K562 (cell line): Measurements from ENCODE around the gene CAPZA1. TPM values are rescaled to one million over a fixed set of nuclear protein-coding genes. Genes with fewer than 3 reads are reported as not detected.

Source experiments
- ARID4B ChIP-seq: sonication (generic); formaldehyde crosslinking; IDR thresholded peaks from 2 replicates; pipeline ENCODE4 v1.8.0; 2022; ENCODE audit warnings: mild to moderate bottlenecking, missing genetic modification reagents
- ATF3 ChIP-seq, 2 experiments: fragments of 450-650 bp in 1 of 2; sonication (generic) in 1 of 2; formaldehyde crosslinking in 1 of 2; IDR thresholded peaks in 1 of 2; conservative IDR thresholded peaks in 1 of 2; 2 replicates each; pipeline versions ENCODE4 v1.6.1 to v1.8.1; 2016 to 2023; ENCODE audit warnings: mild to moderate bottlenecking in 2 of 2, moderate library complexity in 2 of 2, inconsistent platforms in 1 of 2, missing genetic modification reagents in 1 of 2
- CHD1 ChIP-seq: fragments of 200-600 bp; sonication (generic); IDR thresholded peaks from one replicate; pipeline ENCODE4 v1.6.1; 2012; ENCODE audit warnings: mild to moderate bottlenecking, moderate library complexity, low read length, inconsistent platforms
- CSDE1 ChIP-seq, 2 experiments: fragments of 450-650 bp; IDR thresholded peaks; 2 replicates each; pipeline ENCODE4 v1.6.1; 2016; ENCODE audit warnings: mild to moderate bottlenecking in 1 of 2
- EP400 ChIP-seq: fragments of 450-650 bp; IDR thresholded peaks from 2 replicates; pipeline ENCODE4 v1.6.1; 2017; ENCODE audit warnings: antibody characterized with exemption, mild to moderate bottlenecking, moderate library complexity
- GTF2F1 ChIP-seq: IDR thresholded peaks from 2 replicates; pipeline ENCODE4 v1.6.1; 2011; ENCODE audit warnings: low read depth, low read length, improper control_type of control experiment
- KAT7 ChIP-seq: sonication (generic); formaldehyde crosslinking; IDR thresholded peaks from 2 replicates; pipeline ENCODE4 v1.8.0; 2022; ENCODE audit warnings: missing genetic modification reagents, mild to moderate bottlenecking, borderline replicate concordance
- MTF1 ChIP-seq: fragments of 250-450 bp; sonication (Bioruptor Pico); IDR thresholded peaks from 2 replicates; pipeline ENCODE4 v1.9.0; 2021; ENCODE audit warnings: moderate library complexity, mild to moderate bottlenecking, inconsistent platforms, borderline replicate concordance
- PHF8 ChIP-seq: fragments of 200-600 bp; sonication (generic); IDR thresholded peaks from 2 replicates; pipeline ENCODE4 v1.6.1; 2012; ENCODE audit warnings: mixed run types, mild to moderate bottlenecking, inconsistent platforms, low read length, moderate library complexity, borderline replicate concordance
- PRPF4 ChIP-seq: fragments of 200-400 bp; formaldehyde crosslinking; IDR thresholded peaks from one replicate; pipeline ENCODE4 v1.6.1; 2017; ENCODE audit warnings: low read length, low read depth, mild to moderate bottlenecking; ENCODE audit not compliant: insufficient read depth, poor library complexity, severe bottlenecking
- SIN3A ChIP-seq, 2 experiments: fragments of 150-350 bp in 1 of 2; IDR thresholded peaks; 2 replicates each; pipeline ENCODE4 v1.6.1; 2011 to 2016; ENCODE audit warnings: borderline replicate concordance in 2 of 2, low read depth in 2 of 2, low read length in 2 of 2, mild to moderate bottlenecking in 2 of 2, moderate library complexity in 2 of 2; ENCODE audit not compliant: control insufficient read depth in 1 of 2
- XRCC5 ChIP-seq: fragments of 200-400 bp; formaldehyde crosslinking; IDR thresholded peaks from 2 replicates; pipeline ENCODE4 v1.6.1; 2017; ENCODE audit warnings: low read depth, mild to moderate bottlenecking, low read length
- ZNF175 ChIP-seq: fragments of 200-800 bp; sonication (Bioruptor generic); IDR thresholded peaks from 2 replicates; pipeline ENCODE4 v1.6.1; 2016; ENCODE audit warnings: low read depth, mild to moderate bottlenecking, missing genetic modification characterization, missing compliant biosample characterization
- polyA plus RNA-seq, 8 experiments: library from polyadenylated mRNA; depleted of rRNA in 4 of 8; stranded (reverse) in 5 of 8; unstranded in 3 of 8; fragments of >200 nt; fragmentation: Nextera tagmentation in 2 of 8; fragmentation: Illumina TruSeq in 1 of 8; extraction: Ambion mirVana in 2 of 8; extraction: Trizol in 1 of 8; gene quantifications; 2 replicates each; pipeline versions ENCODE4 v1.2.1 to v1.2.3, GENCODE V29; 2011 to 2014; ENCODE audit warnings: inconsistent platforms in 1 of 8, missing spikeins in 1 of 8
- total RNA-seq, 7 experiments: library from RNA; depleted of rRNA in 6 of 7; stranded (reverse); fragments of >200 nt in 6 of 7; fragmentation: Illumina TruSeq in 2 of 7; extraction: Trizol in 2 of 7; gene quantifications; 2 replicates each; pipeline versions ENCODE4 v1.2.1 to v1.2.3, GENCODE V29; 2011 to 2021; ENCODE audit warnings: low replicate concordance in 1 of 7
- TF ChIP-seq, protein P1 (sequence below): fragments of 200-800 bp; sonication (Bioruptor generic); IDR thresholded peaks from 2 replicates; pipeline ENCODE4 v1.6.1; 2017; ENCODE audit warnings: missing genetic modification characterization, missing compliant biosample characterization
- TF ChIP-seq, protein P2 (sequence below): fragments of 450-650 bp; IDR thresholded peaks from 2 replicates; pipeline ENCODE4 v1.6.1; 2016; ENCODE audit warnings: borderline replicate concordance

CAPZA1 gene
- total and polyA plus RNA-seq, 9 of the 15 experiments (the other 6 are each of a cell fraction or from before 2014, with no cell fraction given), result 237 to 1,020 (median 306) TPM

DNA sequence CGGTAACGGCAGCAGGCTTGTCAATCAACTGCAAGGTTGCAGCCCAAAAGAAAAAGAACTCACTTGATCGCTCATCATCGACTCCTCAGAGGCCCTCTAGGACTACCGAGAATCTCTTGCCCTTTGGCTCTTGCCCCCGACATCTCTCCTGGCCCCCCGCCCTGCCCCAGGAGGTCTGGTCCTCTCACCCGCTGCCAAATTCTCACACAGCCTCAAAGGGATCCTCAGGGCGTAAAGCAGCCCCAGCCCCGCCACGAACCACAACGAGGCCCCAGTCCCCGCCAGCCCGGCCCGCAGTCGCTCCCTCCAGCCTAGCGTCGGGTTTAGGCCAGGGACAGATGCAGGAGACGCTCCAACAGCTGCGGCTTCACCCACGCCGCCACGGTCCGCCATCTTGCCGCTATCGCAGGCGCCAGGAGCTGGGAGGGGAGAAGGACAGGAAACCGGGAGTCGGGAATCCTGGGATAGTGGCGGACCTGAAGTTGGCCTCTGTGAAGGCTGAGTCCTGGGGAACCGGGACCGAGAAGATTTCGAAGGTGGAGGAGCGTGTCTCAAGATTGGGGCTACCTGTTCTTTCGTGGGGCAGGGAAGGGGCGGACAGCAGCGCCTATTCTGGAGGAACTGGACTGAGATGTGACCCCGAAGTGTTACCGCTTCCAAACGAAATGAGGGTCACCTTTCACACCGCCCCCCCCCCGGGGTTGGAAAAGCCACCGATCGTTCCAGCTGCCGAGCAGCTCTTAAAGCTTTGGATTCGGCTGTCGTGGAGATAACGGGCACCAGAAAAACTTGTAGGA is 713 bp upstream of the CAPZA1 start, which contains the start of gene ST7L (continued):
- TF ChIP-seq ARID4B (CRISPR knock-in tag), result peak; percentile 74
- TF ChIP-seq, protein P1, sequence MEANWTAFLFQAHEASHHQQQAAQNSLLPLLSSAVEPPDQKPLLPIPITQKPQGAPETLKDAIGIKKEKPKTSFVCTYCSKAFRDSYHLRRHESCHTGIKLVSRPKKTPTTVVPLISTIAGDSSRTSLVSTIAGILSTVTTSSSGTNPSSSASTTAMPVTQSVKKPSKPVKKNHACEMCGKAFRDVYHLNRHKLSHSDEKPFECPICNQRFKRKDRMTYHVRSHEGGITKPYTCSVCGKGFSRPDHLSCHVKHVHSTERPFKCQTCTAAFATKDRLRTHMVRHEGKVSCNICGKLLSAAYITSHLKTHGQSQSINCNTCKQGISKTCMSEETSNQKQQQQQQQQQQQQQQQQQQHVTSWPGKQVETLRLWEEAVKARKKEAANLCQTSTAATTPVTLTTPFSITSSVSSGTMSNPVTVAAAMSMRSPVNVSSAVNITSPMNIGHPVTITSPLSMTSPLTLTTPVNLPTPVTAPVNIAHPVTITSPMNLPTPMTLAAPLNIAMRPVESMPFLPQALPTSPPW (CRISPR knock-in tag), result 0 out of 2 replicates have a peak, but pooled peaks have one; percentile 29
- no peak; the same call in 1 of the 2 replicates for TF ChIP-seq ZNF175 (CRISPR knock-in tag)
- TF ChIP-seq SIN3A (IDR thresholded peaks at IDR 0.05; ENCODE audit: borderline replicate concordance in 2 of 2, control insufficient read depth in 1 of 2, low read depth in 2 of 2, low read length in 2 of 2), result peak in 1 of 2 experiments; percentile 39; a peak in 1 of 4 replicates
- peak in 1 of 2 experiments; percentile 58; a peak in 1 of 4 replicates for TF ChIP-seq CSDE1 (IDR thresholded peaks at IDR 0.05)
- TF ChIP-seq CHD1, result peak; percentile 39
- TF ChIP-seq EP400, result peak; percentile 37; the same call in 1 of the 2 replicates
- TF ChIP-seq, protein P2, sequence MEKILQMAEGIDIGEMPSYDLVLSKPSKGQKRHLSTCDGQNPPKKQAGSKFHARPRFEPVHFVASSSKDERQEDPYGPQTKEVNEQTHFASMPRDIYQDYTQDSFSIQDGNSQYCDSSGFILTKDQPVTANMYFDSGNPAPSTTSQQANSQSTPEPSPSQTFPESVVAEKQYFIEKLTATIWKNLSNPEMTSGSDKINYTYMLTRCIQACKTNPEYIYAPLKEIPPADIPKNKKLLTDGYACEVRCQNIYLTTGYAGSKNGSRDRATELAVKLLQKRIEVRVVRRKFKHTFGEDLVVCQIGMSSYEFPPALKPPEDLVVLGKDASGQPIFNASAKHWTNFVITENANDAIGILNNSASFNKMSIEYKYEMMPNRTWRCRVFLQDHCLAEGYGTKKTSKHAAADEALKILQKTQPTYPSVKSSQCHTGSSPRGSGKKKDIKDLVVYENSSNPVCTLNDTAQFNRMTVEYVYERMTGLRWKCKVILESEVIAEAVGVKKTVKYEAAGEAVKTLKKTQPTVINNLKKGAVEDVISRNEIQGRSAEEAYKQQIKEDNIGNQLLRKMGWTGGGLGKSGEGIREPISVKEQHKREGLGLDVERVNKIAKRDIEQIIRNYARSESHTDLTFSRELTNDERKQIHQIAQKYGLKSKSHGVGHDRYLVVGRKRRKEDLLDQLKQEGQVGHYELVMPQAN, result peak; percentile 22; the same call in 1 of the 2 replicates
- TF ChIP-seq MTF1 (CRISPR knock-in tag), result no peak
- peak; percentile 86; the same call in 1 of the 2 replicates for TF ChIP-seq PHF8
- 0 out of 2 replicates have a peak, but pooled peaks have one; percentile 14 for TF ChIP-seq XRCC5
- TF ChIP-seq PRPF4, result peak; percentile 28
- TF ChIP-seq ATF3 (IDR thresholded peaks at IDR 0.05), result no peak
- TF ChIP-seq ATF3 (CRISPR knock-in tag; conservative IDR thresholded peaks at IDR 0.05), result 0 out of 2 replicates have a peak, but pooled peaks have one; percentile 13
- no peak for TF ChIP-seq GTF2F1
- peak; percentile 87 for TF ChIP-seq KAT7
